WTC11 (cell line): ENCODE data around the gene ZNF438.

Experiments used
- CDX4 ChIP-seq: fragments of 250-450 bp; sonication (Bioruptor Pico); IDR thresholded peaks from 2 replicates; pipeline ENCODE4 v1.9.0; 2021; ENCODE audit warnings: moderate library complexity, mild to moderate bottlenecking, inconsistent platforms, borderline replicate concordance
- FOXP1 ChIP-seq: sonication (generic); formaldehyde crosslinking; IDR thresholded peaks from 2 replicates; pipeline ENCODE4 v1.8.0; 2022; ENCODE audit warnings: missing genetic modification reagents, mild to moderate bottlenecking, moderate library complexity, borderline replicate concordance
- HMGA2 ChIP-seq: fragments of 250-450 bp; sonication (Bioruptor Pico); IDR thresholded peaks from 2 replicates; pipeline ENCODE4 v1.4.0; 2021; ENCODE audit warnings: mild to moderate bottlenecking, moderate library complexity
- HMGXB4 ChIP-seq: sonication (generic); formaldehyde crosslinking; IDR thresholded peaks from 2 replicates; pipeline ENCODE4 v1.8.1; 2023; ENCODE audit warnings: mild to moderate bottlenecking, moderate library complexity, missing genetic modification reagents
- RORB ChIP-seq: fragments of 250-450 bp; sonication (Bioruptor Pico); IDR thresholded peaks from 2 replicates; pipeline ENCODE4 v1.9.0; 2021; ENCODE audit warnings: mild to moderate bottlenecking
- ZNF423 ChIP-seq: fragments of 250-450 bp; sonication (Bioruptor Pico); IDR thresholded peaks from 2 replicates; pipeline ENCODE4 v2.1.2; 2022; ENCODE audit warnings: mild to moderate bottlenecking, moderate library complexity
- ZNF425 ChIP-seq: fragments of 250-450 bp; sonication (Bioruptor Pico); conservative IDR thresholded peaks from 2 replicates; pipeline ENCODE4 v1.9.0; 2021; ENCODE audit warnings: mild to moderate bottlenecking
- TF ChIP-seq, protein P1 (sequence below): fragments of 200-600 bp; IDR thresholded peaks from 2 replicates; pipeline ENCODE4 v1.8.0; 2022; ENCODE audit warnings: antibody characterized with exemption

- no peak for TF ChIP-seq CDX4 (CRISPR knock-in tag)
- TF ChIP-seq FOXP1 (CRISPR knock-in tag), result no peak
- TF ChIP-seq, protein P1, sequence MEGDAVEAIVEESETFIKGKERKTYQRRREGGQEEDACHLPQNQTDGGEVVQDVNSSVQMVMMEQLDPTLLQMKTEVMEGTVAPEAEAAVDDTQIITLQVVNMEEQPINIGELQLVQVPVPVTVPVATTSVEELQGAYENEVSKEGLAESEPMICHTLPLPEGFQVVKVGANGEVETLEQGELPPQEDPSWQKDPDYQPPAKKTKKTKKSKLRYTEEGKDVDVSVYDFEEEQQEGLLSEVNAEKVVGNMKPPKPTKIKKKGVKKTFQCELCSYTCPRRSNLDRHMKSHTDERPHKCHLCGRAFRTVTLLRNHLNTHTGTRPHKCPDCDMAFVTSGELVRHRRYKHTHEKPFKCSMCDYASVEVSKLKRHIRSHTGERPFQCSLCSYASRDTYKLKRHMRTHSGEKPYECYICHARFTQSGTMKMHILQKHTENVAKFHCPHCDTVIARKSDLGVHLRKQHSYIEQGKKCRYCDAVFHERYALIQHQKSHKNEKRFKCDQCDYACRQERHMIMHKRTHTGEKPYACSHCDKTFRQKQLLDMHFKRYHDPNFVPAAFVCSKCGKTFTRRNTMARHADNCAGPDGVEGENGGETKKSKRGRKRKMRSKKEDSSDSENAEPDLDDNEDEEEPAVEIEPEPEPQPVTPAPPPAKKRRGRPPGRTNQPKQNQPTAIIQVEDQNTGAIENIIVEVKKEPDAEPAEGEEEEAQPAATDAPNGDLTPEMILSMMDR, result no peak
- no peak for TF ChIP-seq HMGA2 (CRISPR knock-in tag)
- no peak for TF ChIP-seq ZNF423 (CRISPR knock-in tag)
- TF ChIP-seq ZNF425 (CRISPR knock-in tag), result no peak
- no peak for TF ChIP-seq HMGXB4 (CRISPR knock-in tag)
- TF ChIP-seq RORB (CRISPR knock-in tag), result no peak
These were observed 31.4 kb downstream of the ZNF438 start for GRCh38 chr10:31000071-31000782.
